C4-2B (cell line): Measurements from ENCODE around the gene BTG2.
A peak's percentile ranks its signal among the peaks of the same experiment; 100 is the strongest.
"Not testable (repeated sequence)": the region's sequence is repeated elsewhere in the genome, so short reads cannot be mapped to it uniquely, and the experiment has no call there.

Experiments used
- H3K27ac ChIP-seq: fragments of 450-650 bp; 2 replicates; pipeline ENCODE4 v1.5.1; 2017
- ZFX ChIP-seq: fragments of 450-650 bp; IDR thresholded peaks from 2 replicates; pipeline ENCODE4 v1.6.1; 2017
- TF ChIP-seq, protein P1 (sequence below): fragments of 450-650 bp; conservative IDR thresholded peaks from 2 replicates; pipeline ENCODE4 v1.5.1; 2017; ENCODE audit warnings: mild to moderate bottlenecking

BTG2 gene, protein sequence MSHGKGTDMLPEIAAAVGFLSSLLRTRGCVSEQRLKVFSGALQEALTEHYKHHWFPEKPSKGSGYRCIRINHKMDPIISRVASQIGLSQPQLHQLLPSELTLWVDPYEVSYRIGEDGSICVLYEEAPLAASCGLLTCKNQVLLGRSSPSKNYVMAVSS

GRCh38 chr1:203304919-203305808, at the start of gene BTG2:
Gene BTG2, plus strand, starts transcription at chr1:203305519. Its CDS starts 88 bp downstream, at chr1:203305607.
- peak within 1 kb of the TSS; percentile 80 for H3K27ac ChIP-seq
- TF ChIP-seq, protein P1, sequence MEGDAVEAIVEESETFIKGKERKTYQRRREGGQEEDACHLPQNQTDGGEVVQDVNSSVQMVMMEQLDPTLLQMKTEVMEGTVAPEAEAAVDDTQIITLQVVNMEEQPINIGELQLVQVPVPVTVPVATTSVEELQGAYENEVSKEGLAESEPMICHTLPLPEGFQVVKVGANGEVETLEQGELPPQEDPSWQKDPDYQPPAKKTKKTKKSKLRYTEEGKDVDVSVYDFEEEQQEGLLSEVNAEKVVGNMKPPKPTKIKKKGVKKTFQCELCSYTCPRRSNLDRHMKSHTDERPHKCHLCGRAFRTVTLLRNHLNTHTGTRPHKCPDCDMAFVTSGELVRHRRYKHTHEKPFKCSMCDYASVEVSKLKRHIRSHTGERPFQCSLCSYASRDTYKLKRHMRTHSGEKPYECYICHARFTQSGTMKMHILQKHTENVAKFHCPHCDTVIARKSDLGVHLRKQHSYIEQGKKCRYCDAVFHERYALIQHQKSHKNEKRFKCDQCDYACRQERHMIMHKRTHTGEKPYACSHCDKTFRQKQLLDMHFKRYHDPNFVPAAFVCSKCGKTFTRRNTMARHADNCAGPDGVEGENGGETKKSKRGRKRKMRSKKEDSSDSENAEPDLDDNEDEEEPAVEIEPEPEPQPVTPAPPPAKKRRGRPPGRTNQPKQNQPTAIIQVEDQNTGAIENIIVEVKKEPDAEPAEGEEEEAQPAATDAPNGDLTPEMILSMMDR = no peak
- TF ChIP-seq ZFX = no peak

- H3K27ac ChIP-seq = not testable (repeated sequence)
These were observed 48.7 kb upstream of the BTG2 start for GRCh38 chr1:203256636-203257035.

DNA sequence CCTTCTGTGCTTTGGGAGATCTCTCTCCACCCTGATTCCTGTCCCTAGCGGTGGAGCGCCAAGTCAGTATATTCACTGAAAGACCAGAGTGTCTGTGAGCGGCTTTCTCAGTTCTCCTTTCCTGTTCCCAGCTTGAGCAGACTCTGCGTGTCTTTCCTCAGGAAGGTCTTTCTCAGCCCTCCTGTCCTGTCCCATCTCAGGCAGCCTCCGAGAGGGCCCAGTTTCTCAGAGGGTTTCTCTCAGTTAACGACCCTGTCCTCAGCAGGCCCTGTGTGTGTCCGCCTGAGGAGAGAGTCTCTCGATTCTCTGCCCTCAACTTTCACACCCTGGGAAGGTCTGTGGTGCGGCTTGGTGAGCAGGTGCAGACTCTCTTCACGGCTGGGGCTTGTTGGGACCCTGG, 41.8 kb upstream of the BTG2 start:
- no peak overlapping the region for H3K27ac ChIP-seq
- no peak for TF ChIP-seq ZFX
- TF ChIP-seq, protein P1 = no peak

DNA sequence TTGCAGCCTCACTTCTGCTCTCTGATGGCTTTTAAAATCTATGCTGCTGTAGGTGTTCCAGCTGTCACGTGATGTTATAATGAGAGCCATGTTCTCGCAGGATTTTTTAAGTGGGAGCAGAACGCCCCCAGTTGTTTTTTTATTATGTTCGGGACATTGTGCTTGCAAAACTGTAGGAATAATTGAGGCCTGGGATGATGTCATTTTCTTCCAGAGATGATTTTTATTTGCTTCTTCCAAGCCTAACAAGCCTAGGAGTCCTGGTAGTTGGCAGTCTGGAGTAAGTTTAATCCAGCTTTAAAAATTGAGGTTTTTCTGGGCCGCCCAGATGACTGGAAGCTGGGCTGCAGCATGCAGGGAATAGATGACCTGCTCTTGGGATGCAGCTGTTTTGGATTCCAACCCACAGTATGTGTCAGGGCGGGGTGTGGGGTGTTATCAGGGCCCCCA, 41.2 kb upstream of the BTG2 start:
- no peak overlapping the region for H3K27ac ChIP-seq
- no peak for TF ChIP-seq ZFX
- TF ChIP-seq, protein P1 = no peak

GRCh38 chr1:203265541-203265940, 39.8 kb upstream of the BTG2 start:
- H3K27ac ChIP-seq = no peak overlapping the region
- TF ChIP-seq, protein P1 = no peak
- no peak for TF ChIP-seq ZFX

- not testable (repeated sequence) for H3K27ac ChIP-seq
These were observed 39.2 kb upstream of the BTG2 start for GRCh38 chr1:203266140-203266539.

- no peak for TF ChIP-seq ZFX
- TF ChIP-seq, protein P1 = peak; percentile 95
- no peak overlapping the region for H3K27ac ChIP-seq
These were observed 37.9 kb upstream of the BTG2 start for GRCh38 chr1:203267347-203267846.

- TF ChIP-seq, protein P1 = no peak
- TF ChIP-seq ZFX = no peak
- no peak overlapping the region for H3K27ac ChIP-seq
These were observed 37.4 kb upstream of the BTG2 start for GRCh38 chr1:203267912-203268311.
